CD4-positive, CD25-positive, alpha-beta regulatory T cell (primary cell): Measurements from ENCODE around the gene ALG14. TPM values are rescaled to one million over a fixed set of nuclear protein-coding genes. Genes with fewer than 3 reads are reported as not detected.

ENCODE experiments used
- ATAC-seq, 2 donors: fragments of 150-1000 bp; cut with Tn5 transposase; one replicate each; pipeline ENCODE4 v1.10.0; 2021; ENCODE audit warnings: low read depth in 2 of 2, moderate number of reproducible peaks in 2 of 2, moderate library complexity in 1 of 2
- DNase-seq, 3 donors: peaks; one replicate each; pipeline versions ENCODE4 v3.0.0 to v3.0.0-alpha.2; 2012 to 2022; ENCODE audit warnings: mixed read lengths in 1 of 3
- H3K27ac ChIP-seq: one replicate; pipeline ENCODE4 v1.7.0; 2013; ENCODE audit warnings: mild to moderate bottlenecking, low read length; ENCODE audit not compliant: insufficient read depth, poor library complexity, severe bottlenecking
- H3K27me3 ChIP-seq: one replicate; pipeline ENCODE4 v1.7.0; 2013; ENCODE audit warnings: low read length; ENCODE audit not compliant: control insufficient read depth, insufficient read depth
- H3K36me3 ChIP-seq: one replicate; pipeline ENCODE4 v1.7.0; 2013; ENCODE audit warnings: mild to moderate bottlenecking, low read length, moderate library complexity; ENCODE audit not compliant: control insufficient read depth, insufficient read depth
- H3K4me1 ChIP-seq: 2 replicates; pipeline ENCODE4 v1.7.0; 2013; ENCODE audit warnings: mild to moderate bottlenecking, low read length; ENCODE audit not compliant: insufficient read depth, control insufficient read depth, poor library complexity, severe bottlenecking
- H3K4me3 ChIP-seq: one replicate; pipeline ENCODE4 v1.7.0; 2013; ENCODE audit warnings: low read depth, mild to moderate bottlenecking, low read length, moderate library complexity
- H3K9me3 ChIP-seq, 2 experiments: 1 replicate in 1 of 2; 2 replicates in 1 of 2; pipeline ENCODE4 v1.7.0; 2013; ENCODE audit warnings: low read length in 2 of 2, mild to moderate bottlenecking in 1 of 2, moderate library complexity in 1 of 2; ENCODE audit not compliant: control insufficient read depth in 2 of 2
- H3K27ac Mint-ChIP-seq, 3 donors: one replicate each; pipeline ENCODE4 v1.8.0; 2020 to 2022; ENCODE audit warnings: mild to moderate bottlenecking in 3 of 3, mixed read lengths in 3 of 3, moderate library complexity in 2 of 3
- H3K27me3 Mint-ChIP-seq: one replicate; pipeline ENCODE4 v1.8.0; 2022; ENCODE audit warnings: mild to moderate bottlenecking, mixed read lengths
- H3K36me3 Mint-ChIP-seq: one replicate; pipeline ENCODE4 v1.8.0; 2020; ENCODE audit warnings: mixed read lengths
- H3K4me1 Mint-ChIP-seq, 4 donors: one replicate each; pipeline ENCODE4 v1.8.0; 2020 to 2022; ENCODE audit warnings: mixed read lengths in 4 of 4, mild to moderate bottlenecking in 1 of 4
- H3K4me3 Mint-ChIP-seq, 4 donors: one replicate each; pipeline ENCODE4 v1.8.0; 2020 to 2022; ENCODE audit warnings: mild to moderate bottlenecking in 4 of 4, mixed read lengths in 4 of 4, moderate library complexity in 3 of 4
- H3K9me3 Mint-ChIP-seq, 7 donors: one replicate each; pipeline ENCODE4 v1.8.0; 2020 to 2022; ENCODE audit warnings: mixed read lengths in 7 of 7, mild to moderate bottlenecking in 3 of 7, moderate library complexity in 2 of 7
- polyA plus RNA-seq, 4 donors: library from polyadenylated mRNA; unstranded; fragments of 300-500 nt; fragmentation: Illumina TruSeq; gene quantifications; one replicate each; pipeline ENCODE4 v1.2.3, GENCODE V29; 2021
- total RNA-seq: library from RNA; stranded (reverse); gene quantifications from one replicate; pipeline ENCODE4 v1.2.3, GENCODE V29; 2022

Gene ALG14
- total and polyA plus RNA-seq, 5 donors from 2014 or later = 1.2 to 11.0 (median 5.7) TPM

DNA sequence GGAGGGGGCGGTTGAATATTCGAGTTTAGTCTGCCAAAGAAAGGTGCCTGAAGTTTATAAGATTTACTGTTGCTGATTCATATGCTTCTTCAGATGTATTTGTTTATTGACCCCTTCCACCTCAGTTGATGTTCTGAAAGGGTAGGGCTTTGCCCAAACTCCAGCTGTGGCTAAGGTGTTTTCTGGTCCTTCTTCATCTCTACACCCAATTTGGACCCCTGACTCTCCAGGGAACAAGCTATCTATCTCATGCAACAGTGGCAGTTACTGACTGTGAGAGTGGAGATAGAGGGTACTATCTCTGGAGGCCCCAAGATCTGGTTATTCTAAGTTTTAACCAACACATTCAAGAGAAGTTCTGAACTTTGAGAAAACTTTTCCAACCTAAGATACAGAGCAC, 12.6 kb upstream of the ALG14 start:
- Mint-ChIP-seq H3K27ac (no peak overlapping the region), H3K9me3 (peaks cover 0 to 2% (median 0%) of the 10 kb centered on the region in 7 donors)

DNA sequence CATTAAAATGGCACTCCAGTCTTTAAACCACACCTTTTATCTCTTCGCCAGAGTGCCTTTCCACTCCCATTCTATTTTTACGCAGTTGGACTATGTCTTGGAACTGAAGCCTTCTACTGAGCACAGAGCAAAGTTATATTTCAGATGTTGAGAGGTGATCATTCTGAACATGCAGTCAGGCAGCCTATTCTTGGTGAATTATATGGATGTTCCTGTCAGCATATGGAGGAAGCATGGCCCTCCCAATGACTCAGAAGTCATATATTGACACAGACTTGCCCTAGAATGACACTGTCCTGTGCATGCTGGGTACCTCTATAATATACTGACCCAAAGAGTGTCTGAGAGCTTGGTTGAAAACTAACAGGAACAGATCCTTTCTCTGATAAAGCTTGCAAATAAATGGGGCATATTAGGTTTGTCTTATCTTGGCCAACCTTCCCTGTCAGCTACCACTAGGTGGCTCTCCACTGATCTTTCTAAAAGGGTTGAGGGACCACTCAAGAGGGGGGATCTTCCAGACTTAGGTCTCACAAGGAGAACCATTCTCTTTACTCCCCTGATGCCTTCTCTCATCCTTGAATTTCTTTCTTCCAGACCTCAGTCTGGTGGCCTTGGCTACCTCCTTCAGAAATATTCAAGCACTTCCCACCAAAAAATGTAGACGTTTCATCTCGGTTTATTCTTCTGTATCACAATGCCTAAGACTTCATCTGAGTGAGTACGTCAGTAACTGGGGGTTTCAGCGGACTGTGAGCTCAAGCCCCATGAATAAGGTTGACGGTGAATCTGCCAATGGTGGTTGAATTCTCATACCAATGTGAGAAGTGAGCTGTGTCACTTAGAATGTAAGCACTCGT, 11.8 kb upstream of the ALG14 start:
- Histone ChIP-seq H3K4me3 (no peak overlapping the region), H3K27me3 (peaks cover 16% of the 10 kb centered on the region), H3K27ac (no peak overlapping the region), H3K4me1 (no peaks in the 10 kb centered on the region), H3K9me3 (no peaks in the 10 kb centered on the region), H3K36me3 (no peaks in the 10 kb centered on the region)
- Mint-ChIP-seq H3K4me3 (no peak overlapping the region), H3K36me3 (no peaks in the 10 kb centered on the region), H3K9me3 (peaks cover 0 to 2% (median 0%) of the 10 kb centered on the region in 7 donors), H3K4me1 (peaks cover 0 to 5% (median 0%) of the 10 kb centered on the region in 4 donors), H3K27me3 (peaks cover 10% of the 10 kb centered on the region), H3K27ac (no peak overlapping the region)
- DNase-seq = peak in 2 of 3 donors; percentile 39 to 55
- ATAC-seq = peak in 1 of 2 donors; percentile 63

More for the DNA sequence above, 12.6 kb upstream of the ALG14 start:
- no peaks in the 10 kb centered on the region for H3K4me1 ChIP-seq
- Mint-ChIP-seq H3K4me1 (peaks cover 0 to 5% (median 0%) of the 10 kb centered on the region in 4 donors), H3K27me3 (peaks cover 10% of the 10 kb centered on the region), H3K36me3 (no peaks in the 10 kb centered on the region), H3K4me3 (no peak overlapping the region)
- DNase-seq (no peak), ATAC-seq (no peak)
- no peaks in the 10 kb centered on the region for H3K9me3 ChIP-seq
- no peak overlapping the region for H3K4me3 ChIP-seq
- H3K27ac ChIP-seq = no peak overlapping the region
- no peaks in the 10 kb centered on the region for H3K36me3 ChIP-seq
- peaks cover 13% of the 10 kb centered on the region for H3K27me3 ChIP-seq

DNA sequence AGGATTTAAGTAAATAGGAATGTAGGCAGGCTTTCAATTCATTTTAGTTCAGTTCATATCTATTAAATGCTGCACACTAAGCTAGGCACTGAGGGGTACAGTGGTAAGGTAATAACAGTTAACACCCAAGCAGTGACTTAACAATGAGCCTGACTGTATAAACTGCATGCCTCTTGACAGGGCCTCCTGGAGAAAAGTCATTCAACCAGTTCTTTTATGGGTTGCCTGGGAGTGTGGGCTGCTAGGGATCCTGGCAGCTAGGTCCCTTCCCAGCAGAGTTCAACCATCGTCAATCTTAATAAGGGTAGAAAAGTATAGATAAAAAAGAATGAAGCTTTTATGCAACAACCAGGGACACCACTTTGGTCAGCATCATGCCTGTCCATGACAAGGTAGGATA, 8.1 kb upstream of the ALG14 start:
- Mint-ChIP-seq H3K9me3 (peaks cover 0 to 1% (median 0%) of the 10 kb centered on the region in 7 donors), H3K27me3 (peaks cover 5% of the 10 kb centered on the region), H3K27ac (no peak overlapping the region), H3K4me1 (peaks cover 0 to 5% (median 0%) of the 10 kb centered on the region in 4 donors), H3K4me3 (no peak overlapping the region), H3K36me3 (no peaks in the 10 kb centered on the region)
- H3K27ac ChIP-seq = no peak overlapping the region
- peaks cover 25% of the 10 kb centered on the region for H3K27me3 ChIP-seq
- DNase-seq (no peak), ATAC-seq (no peak)
- no peak overlapping the region for H3K4me3 ChIP-seq
- no peaks in the 10 kb centered on the region for H3K4me1 ChIP-seq
- no peaks in the 10 kb centered on the region for H3K9me3 ChIP-seq
- H3K36me3 ChIP-seq = no peaks in the 10 kb centered on the region

DNA sequence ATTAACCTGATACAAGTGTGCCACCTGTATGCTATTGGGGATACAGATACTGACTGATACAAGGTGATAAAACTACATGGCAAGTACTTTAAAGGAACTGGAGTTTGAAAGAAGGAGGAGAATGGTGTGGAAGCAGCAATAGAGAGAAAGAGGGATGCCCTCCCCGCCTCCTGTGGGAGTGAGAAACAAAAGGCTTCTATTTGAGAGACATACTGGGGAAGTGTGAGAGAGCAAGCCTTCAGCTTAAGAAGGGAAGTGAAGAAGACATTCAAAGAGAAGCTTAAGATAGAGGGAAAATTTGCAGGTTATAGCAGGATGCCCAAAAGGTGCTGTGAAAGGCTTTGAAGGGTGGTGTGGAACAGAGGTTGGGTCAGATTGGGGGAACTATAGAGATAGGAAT, 7.7 kb upstream of the ALG14 start:
- peaks cover 0 to 1% (median 0%) of the 10 kb centered on the region in 7 donors for H3K9me3 Mint-ChIP-seq

DNA sequence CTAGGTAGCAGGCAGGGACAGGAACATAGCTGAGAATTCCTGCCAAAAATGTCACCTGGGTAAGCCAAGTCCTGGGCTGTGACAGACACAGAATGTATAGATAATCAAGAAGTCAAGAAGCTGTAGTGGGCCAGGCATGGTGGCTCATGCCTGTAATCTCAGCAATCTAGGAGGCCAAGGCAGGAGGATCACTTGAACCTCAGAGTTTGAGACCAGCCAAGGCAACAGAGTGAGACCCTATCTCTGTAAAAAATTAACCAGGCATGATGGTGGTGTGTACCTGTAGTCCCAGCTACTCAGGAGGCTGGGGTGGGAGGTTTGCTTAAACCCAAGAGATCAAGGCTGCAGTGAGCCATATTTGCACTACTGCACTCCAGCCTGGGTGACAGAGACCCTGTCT, 3.3 kb upstream of the ALG14 start:
- no peaks in the 10 kb centered on the region for H3K9me3 Mint-ChIP-seq
- H3K36me3 Mint-ChIP-seq = no peaks in the 10 kb centered on the region
- peaks cover 7% of the 10 kb centered on the region for H3K27me3 Mint-ChIP-seq
- Histone ChIP-seq H3K27ac (no peak overlapping the region), H3K9me3 (no peaks in the 10 kb centered on the region), H3K27me3 (peaks cover 20% of the 10 kb centered on the region), H3K4me3 (no peak overlapping the region), H3K36me3 (no peaks in the 10 kb centered on the region), H3K4me1 (peaks cover 12% of the 10 kb centered on the region)
- no peak overlapping the region for H3K27ac Mint-ChIP-seq
- no peak for ATAC-seq
- H3K4me1 Mint-ChIP-seq = peaks cover 11 to 20% (median 17%) of the 10 kb centered on the region in 4 donors
- no peak for DNase-seq
- no peak overlapping the region for H3K4me3 Mint-ChIP-seq

More for the DNA sequence above, 7.7 kb upstream of the ALG14 start:
- H3K36me3 ChIP-seq = no peaks in the 10 kb centered on the region
- H3K4me1 ChIP-seq = no peaks in the 10 kb centered on the region
- H3K4me3 ChIP-seq = no peak overlapping the region
- ATAC-seq = no peak
- Mint-ChIP-seq H3K27me3 (peaks cover 1% of the 10 kb centered on the region), H3K27ac (no peak overlapping the region), H3K4me1 (peaks cover 0 to 5% (median 0%) of the 10 kb centered on the region in 4 donors), H3K36me3 (no peaks in the 10 kb centered on the region), H3K4me3 (no peak overlapping the region)
- DNase-seq = no peak
- no peaks in the 10 kb centered on the region for H3K9me3 ChIP-seq
- H3K27ac ChIP-seq = no peak overlapping the region
- H3K27me3 ChIP-seq = peaks cover 23% of the 10 kb centered on the region

DNA sequence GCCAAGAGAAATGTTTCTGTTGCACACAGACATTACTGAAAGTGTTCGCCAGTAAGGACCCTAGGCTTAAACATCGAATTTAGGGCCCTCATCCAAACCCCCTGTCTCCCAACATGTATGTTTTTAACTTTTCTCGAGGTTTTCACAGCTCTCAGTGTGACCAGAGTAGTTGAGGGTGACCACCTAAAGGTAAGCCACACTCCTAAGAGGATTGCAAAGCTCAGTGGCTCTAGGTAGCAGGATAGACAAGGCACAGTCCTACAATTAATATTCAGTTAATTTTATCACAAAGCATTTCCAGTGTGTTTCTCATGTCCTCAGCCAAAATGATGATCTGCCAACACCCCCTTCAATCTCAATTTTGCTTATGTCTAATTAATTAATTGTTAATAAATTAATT, 695 bp upstream of the ALG14 start:
- no peak for ATAC-seq

DNA sequence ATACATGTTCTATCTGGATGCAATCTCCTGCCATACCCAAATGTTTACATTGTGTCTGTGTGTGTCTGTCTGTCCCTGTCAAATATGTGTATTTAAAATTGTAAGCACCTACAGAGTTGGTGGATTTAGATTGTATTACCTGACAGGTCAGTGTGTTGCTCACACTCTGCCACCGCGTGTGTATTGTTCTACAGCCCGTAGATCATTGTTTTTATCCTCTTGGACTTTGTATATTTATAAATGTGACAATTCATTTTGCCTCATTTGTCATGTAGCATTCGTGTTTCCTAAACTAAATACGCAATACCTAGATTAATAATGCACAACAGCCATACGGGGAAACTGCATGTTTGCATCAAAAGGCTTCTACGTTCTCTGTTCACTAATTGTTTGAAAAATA, 634 bp downstream of the ALG14 start:
- Histone ChIP-seq H3K4me1 (peaks cover 12% of the 10 kb centered on the region), H3K4me3 (peak overlapping the region; percentile 98), H3K36me3 (no peaks in the 10 kb centered on the region), H3K27me3 (peaks cover 2% of the 10 kb centered on the region), H3K27ac (peak overlapping the region; percentile 78), H3K9me3 (no peaks in the 10 kb centered on the region)
- Mint-ChIP-seq H3K4me3 (peak overlapping the region; percentile 98 to 100 (median 100)), H3K36me3 (peaks cover 6% of the 10 kb centered on the region), H3K4me1 (peaks cover 11 to 20% (median 18%) of the 10 kb centered on the region in 4 donors), H3K27me3 (peaks cover 7% of the 10 kb centered on the region), H3K27ac (peak overlapping the region; percentile 97 to 100 (median 98)), H3K9me3 (no peaks in the 10 kb centered on the region)
- DNase-seq = no peak
- ATAC-seq = no peak

More for the DNA sequence above, 695 bp upstream of the ALG14 start:
- H3K27ac Mint-ChIP-seq = peak overlapping the region; percentile 97 to 100 (median 98)
- H3K27me3 Mint-ChIP-seq = peaks cover 7% of the 10 kb centered on the region
- no peaks in the 10 kb centered on the region for H3K36me3 ChIP-seq
- H3K27me3 ChIP-seq = peaks cover 5% of the 10 kb centered on the region
- H3K27ac ChIP-seq = peak overlapping the region; percentile 78
- H3K4me3 ChIP-seq = peak overlapping the region; percentile 98
- H3K9me3 ChIP-seq = no peaks in the 10 kb centered on the region
- peaks cover 11 to 20% (median 18%) of the 10 kb centered on the region in 4 donors for H3K4me1 Mint-ChIP-seq
- H3K36me3 Mint-ChIP-seq = peaks cover 6% of the 10 kb centered on the region
- DNase-seq = no peak
- peaks cover 12% of the 10 kb centered on the region for H3K4me1 ChIP-seq
- H3K9me3 Mint-ChIP-seq = no peaks in the 10 kb centered on the region
- peak overlapping the region; percentile 98 to 100 (median 100) for H3K4me3 Mint-ChIP-seq
